ENCODE results near the gene CA5A. TPM values are rescaled to one million over a fixed set of nuclear protein-coding genes. Genes with fewer than 3 reads are reported as not detected.

The CA5A gene
- total and polyA plus RNA-seq, 2 of the 13 experiments (the other 11 are each of a cell fraction or from before 2014, with no cell fraction given), result 66.8 to 106 TPM

DNA sequence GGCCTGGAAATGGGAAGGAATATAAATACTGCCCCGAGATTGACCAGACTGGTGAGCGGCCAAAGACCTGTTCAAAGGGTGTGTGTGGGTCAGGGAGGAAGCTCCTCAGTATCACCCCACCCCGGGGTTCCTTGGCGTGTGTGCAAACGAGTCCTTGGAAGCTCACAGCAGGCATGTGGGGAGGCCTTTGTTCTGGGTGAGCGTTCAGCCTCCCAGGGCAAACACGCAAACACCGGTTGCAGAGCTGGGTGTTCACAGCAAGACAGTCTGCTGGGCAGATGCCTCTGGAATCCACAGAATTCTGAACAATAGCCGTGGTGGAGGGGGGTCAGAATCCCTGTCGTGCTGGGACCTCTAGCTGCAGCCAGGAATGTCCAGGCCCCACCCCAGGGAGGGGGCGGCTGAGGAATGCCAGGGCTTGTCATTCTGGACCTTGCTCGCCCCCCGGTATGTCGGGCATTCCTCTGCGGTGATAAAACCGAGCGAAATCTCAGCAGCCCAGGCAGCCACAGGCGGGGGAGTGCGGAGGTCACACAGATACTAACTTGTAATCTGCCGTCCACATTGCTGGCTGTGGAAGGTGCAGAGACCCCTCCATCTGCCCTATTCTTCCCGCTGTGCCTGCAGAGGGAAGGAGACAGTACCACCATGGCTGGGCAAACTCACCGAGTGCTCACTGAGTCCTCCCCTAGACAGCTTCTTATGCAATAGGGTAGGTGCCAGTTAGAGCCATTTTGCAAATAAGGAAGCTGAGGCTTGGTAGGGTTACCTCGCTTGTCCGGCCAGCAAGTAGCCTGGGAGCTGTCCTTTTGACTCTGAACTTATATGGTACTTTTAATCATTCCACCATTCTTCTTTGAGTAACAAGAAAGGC is 65.7 kb downstream of the CA5A start (continued):
- TF ChIP-seq, protein P1, sequence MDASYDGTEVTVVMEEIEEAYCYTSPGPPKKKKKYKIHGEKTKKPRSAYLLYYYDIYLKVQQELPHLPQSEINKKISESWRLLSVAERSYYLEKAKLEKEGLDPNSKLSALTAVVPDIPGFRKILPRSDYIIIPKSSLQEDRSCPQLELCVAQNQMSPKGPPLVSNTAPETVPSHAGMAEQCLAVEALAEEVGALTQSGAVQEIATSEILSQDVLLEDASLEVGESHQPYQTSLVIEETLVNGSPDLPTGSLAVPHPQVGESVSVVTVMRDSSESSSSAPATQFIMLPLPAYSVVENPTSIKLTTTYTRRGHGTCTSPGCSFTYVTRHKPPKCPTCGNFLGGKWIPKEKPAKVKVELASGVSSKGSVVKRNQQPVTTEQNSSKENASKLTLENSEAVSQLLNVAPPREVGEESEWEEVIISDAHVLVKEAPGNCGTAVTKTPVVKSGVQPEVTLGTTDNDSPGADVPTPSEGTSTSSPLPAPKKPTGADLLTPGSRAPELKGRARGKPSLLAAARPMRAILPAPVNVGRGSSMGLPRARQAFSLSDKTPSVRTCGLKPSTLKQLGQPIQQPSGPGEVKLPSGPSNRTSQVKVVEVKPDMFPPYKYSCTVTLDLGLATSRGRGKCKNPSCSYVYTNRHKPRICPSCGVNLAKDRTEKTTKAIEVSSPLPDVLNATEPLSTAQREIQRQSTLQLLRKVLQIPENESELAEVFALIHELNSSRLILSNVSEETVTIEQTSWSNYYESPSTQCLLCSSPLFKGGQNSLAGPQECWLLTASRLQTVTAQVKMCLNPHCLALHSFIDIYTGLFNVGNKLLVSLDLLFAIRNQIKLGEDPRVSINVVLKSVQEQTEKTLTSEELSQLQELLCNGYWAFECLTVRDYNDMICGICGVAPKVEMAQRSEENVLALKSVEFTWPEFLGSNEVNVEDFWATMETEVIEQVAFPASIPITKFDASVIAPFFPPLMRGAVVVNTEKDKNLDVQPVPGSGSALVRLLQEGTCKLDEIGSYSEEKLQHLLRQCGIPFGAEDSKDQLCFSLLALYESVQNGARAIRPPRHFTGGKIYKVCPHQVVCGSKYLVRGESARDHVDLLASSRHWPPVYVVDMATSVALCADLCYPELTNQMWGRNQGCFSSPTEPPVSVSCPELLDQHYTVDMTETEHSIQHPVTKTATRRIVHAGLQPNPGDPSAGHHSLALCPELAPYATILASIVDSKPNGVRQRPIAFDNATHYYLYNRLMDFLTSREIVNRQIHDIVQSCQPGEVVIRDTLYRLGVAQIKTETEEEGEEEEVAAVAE (CRISPR knock-in tag; IDR thresholded peaks at IDR 0.05; ENCODE audit: borderline replicate concordance), result peak; percentile 42; the same call in 1 of the 2 replicates
- TF ChIP-seq ZSCAN29 (CRISPR knock-in tag; conservative IDR thresholded peaks at IDR 0.05) (peak; percentile 97), TOPORS (CRISPR knock-in tag; IDR thresholded peaks at IDR 0.05) (peak; percentile 80; the same call in 1 of the 2 replicates), PRMT3 (CRISPR knock-in tag; IDR thresholded peaks at IDR 0.05; ENCODE audit: borderline replicate concordance, low read depth) (0 out of 2 replicates have a peak, but pooled peaks have one; percentile 43), ZNF292 (CRISPR knock-in tag; IDR thresholded peaks at IDR 0.05; ENCODE audit: borderline replicate concordance, low read depth) (peak; percentile 99), GFI1 (CRISPR knock-in tag; IDR thresholded peaks at IDR 0.05; ENCODE audit: borderline replicate concordance) (peak; percentile 100), PHF5A (CRISPR knock-in tag; IDR thresholded peaks at IDR 0.05; ENCODE audit: low read depth, unreplicated experiment) (peak; percentile 54), ZIK1 (CRISPR knock-in tag; IDR thresholded peaks at IDR 0.05; ENCODE audit: borderline replicate concordance, low read depth) (peak; percentile 73; the same call in 1 of the 2 replicates), KAT7 (CRISPR knock-in tag; IDR thresholded peaks at IDR 0.05; ENCODE audit: borderline replicate concordance) (peak; percentile 94; the same call in 1 of the 2 replicates)
- TF ChIP-seq, protein P2, sequence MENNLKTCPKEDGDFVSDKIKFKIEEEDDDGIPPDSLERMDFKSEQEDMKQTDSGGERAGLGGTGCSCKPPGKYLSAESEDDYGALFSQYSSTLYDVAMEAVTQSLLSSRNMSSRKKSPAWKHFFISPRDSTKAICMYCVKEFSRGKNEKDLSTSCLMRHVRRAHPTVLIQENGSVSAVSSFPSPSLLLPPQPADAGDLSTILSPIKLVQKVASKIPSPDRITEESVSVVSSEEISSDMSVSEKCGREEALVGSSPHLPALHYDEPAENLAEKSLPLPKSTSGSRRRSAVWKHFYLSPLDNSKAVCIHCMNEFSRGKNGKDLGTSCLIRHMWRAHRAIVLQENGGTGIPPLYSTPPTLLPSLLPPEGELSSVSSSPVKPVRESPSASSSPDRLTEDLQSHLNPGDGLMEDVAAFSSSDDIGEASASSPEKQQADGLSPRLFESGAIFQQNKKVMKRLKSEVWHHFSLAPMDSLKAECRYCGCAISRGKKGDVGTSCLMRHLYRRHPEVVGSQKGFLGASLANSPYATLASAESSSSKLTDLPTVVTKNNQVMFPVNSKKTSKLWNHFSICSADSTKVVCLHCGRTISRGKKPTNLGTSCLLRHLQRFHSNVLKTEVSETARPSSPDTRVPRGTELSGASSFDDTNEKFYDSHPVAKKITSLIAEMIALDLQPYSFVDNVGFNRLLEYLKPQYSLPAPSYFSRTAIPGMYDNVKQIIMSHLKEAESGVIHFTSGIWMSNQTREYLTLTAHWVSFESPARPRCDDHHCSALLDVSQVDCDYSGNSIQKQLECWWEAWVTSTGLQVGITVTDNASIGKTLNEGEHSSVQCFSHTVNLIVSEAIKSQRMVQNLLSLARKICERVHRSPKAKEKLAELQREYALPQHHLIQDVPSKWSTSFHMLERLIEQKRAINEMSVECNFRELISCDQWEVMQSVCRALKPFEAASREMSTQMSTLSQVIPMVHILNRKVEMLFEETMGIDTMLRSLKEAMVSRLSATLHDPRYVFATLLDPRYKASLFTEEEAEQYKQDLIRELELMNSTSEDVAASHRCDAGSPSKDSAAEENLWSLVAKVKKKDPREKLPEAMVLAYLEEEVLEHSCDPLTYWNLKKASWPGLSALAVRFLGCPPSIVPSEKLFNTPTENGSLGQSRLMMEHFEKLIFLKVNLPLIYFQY (CRISPR knock-in tag; IDR thresholded peaks at IDR 0.05; ENCODE audit: borderline replicate concordance), result peak; percentile 87
- TF ChIP-seq, protein P3, sequence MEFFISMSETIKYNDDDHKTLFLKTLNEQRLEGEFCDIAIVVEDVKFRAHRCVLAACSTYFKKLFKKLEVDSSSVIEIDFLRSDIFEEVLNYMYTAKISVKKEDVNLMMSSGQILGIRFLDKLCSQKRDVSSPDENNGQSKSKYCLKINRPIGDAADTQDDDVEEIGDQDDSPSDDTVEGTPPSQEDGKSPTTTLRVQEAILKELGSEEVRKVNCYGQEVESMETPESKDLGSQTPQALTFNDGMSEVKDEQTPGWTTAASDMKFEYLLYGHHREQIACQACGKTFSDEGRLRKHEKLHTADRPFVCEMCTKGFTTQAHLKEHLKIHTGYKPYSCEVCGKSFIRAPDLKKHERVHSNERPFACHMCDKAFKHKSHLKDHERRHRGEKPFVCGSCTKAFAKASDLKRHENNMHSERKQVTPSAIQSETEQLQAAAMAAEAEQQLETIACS (CRISPR knock-in tag; IDR thresholded peaks at IDR 0.05), result 0 out of 2 replicates have a peak, but pooled peaks have one; percentile 40
- TF ChIP-seq, protein P4, sequence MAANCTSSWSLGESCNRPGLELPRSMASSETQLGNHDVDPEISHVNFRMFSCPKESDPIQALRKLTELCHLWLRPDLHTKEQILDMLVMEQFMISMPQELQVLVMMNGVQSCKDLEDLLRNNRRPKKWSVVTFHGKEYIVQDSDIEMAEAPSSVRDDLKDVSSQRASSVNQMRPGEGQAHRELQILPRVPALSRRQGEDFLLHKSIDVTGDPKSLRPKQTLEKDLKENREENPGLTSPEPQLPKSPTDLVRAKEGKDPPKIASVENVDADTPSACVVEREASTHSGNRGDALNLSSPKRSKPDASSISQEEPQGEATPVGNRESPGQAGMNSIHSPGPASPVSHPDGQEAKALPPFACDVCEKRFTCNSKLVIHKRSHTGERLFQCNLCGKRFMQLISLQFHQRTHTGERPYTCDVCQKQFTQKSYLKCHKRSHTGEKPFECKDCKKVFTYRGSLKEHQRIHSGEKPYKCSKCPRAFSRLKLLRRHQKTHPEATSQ (CRISPR knock-in tag; IDR thresholded peaks at IDR 0.05; ENCODE audit: borderline replicate concordance), result peak; percentile 81; the same call in 1 of the 2 replicates
